ENCODE data around the gene REG1B. TPM values are rescaled to one million over a fixed set of nuclear protein-coding genes. Genes with fewer than 3 reads are reported as not detected.
A peak's percentile ranks its signal among the peaks of the same experiment; 100 is the strongest.
"Not testable (repeated sequence)": the region's sequence is repeated elsewhere in the genome, so short reads cannot be mapped to it uniquely, and the experiment has no call there.

Gene REG1B
- total RNA-seq, 1 donor from 2014 or later: not detected

DNA sequence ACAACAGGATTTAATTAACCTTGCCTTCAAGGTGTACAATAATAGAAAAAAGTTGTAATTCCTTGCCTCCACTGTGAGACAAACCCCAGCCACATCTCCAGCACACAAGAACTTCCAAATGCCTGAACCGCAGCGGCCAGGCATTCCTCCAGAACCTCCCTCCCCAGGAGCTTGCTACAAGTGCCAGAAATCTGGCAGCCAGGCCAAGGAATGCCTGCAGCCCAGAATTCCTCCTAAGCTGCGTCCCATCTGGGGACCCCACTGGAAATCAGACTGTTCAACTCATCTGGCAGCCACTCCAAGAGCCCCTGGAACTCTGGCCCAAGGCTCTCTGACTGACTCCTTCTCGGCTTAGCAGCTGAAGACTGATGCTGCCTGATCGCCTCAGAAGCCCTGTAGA is 34.3 kb downstream of the REG1B start:
- not testable (repeated sequence) for H3K36me3 ChIP-seq (ENCODE audit: insufficient read depth, low read length); H3K4me3 Mint-ChIP-seq (ENCODE audit: unreplicated experiment); H3K4me3 ChIP-seq (ENCODE audit: insufficient read depth, low read depth, low read length); H3K27me3 Mint-ChIP-seq (ENCODE audit: low read depth, unreplicated experiment); H3K9me3 ChIP-seq (ENCODE audit: insufficient read depth, low read depth, low read length); H3K27ac ChIP-seq (ENCODE audit: low read depth, low read length); H3K4me1 ChIP-seq (ENCODE audit: insufficient read depth, low read length); H3K9ac ChIP-seq (ENCODE audit: low read length); H3K4me2 ChIP-seq (ENCODE audit: low read length); H3K4me1 Mint-ChIP-seq (ENCODE audit: low read depth, unreplicated experiment); H2AFZ ChIP-seq (ENCODE audit: low read depth, low read length); H3K27me3 ChIP-seq (ENCODE audit: insufficient read depth, low read length); DNase-seq (ENCODE audit: low read depth); FAIRE-seq; H4K20me1 ChIP-seq (ENCODE audit: insufficient read depth, low read length); H3K9me3 Mint-ChIP-seq (ENCODE audit: unreplicated experiment); H3K79me2 ChIP-seq (ENCODE audit: insufficient read depth, low read length); H3K27ac Mint-ChIP-seq (ENCODE audit: unreplicated experiment); H3K36me3 Mint-ChIP-seq (ENCODE audit: low read depth, unreplicated experiment)

DNA sequence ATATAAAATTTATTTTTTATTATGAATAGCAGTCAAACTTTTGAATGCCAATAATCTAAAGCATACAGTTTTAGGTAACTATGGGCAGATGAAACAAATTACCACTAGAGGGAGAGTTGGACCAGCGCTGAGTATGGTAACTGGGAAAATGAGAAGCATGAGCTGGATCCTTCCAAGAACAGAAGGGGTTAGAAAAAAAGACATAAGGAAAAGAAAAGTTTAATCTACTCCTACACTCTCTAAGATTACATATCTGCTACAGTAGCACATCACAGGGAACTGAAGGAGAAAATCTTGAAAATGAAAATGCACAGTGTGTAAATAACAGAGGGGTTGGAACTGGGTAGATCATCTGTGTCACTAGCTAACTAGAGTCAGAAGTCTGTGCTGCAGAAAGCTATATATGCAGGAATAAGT is 46.8 kb downstream of the REG1B start:
- Histone ChIP-seq H3K4me2 (ENCODE audit: low read length) (no peak overlapping the region), H3K4me3 (ENCODE audit: insufficient read depth, low read depth, low read length) (no peak overlapping the region), H3K79me2 (ENCODE audit: insufficient read depth, low read length) (no peaks in the 10 kb centered on the region), H3K9me3 (ENCODE audit: insufficient read depth, low read depth, low read length) (no peaks in the 10 kb centered on the region), H3K36me3 (ENCODE audit: insufficient read depth, low read length) (no peaks in the 10 kb centered on the region), H2AFZ (ENCODE audit: low read depth, low read length) (no peak overlapping the region), H4K20me1 (ENCODE audit: insufficient read depth, low read length) (no peaks in the 10 kb centered on the region), H3K9ac (ENCODE audit: low read length) (no peak overlapping the region), H3K27ac (ENCODE audit: low read depth, low read length) (no peak overlapping the region), H3K27me3 (ENCODE audit: insufficient read depth, low read length) (no peaks in the 10 kb centered on the region), H3K4me1 (ENCODE audit: insufficient read depth, low read length) (no peaks in the 10 kb centered on the region)
- Mint-ChIP-seq H3K36me3 (ENCODE audit: low read depth, unreplicated experiment) (no peaks in the 10 kb centered on the region), H3K4me3 (ENCODE audit: unreplicated experiment) (no peak overlapping the region), H3K27ac (ENCODE audit: unreplicated experiment) (no peak overlapping the region), H3K9me3 (ENCODE audit: unreplicated experiment) (no peaks in the 10 kb centered on the region), H3K27me3 (ENCODE audit: low read depth, unreplicated experiment) (no peaks in the 10 kb centered on the region), H3K4me1 (ENCODE audit: low read depth, unreplicated experiment) (no peaks in the 10 kb centered on the region)
- FAIRE-seq (no peak), DNase-seq (ENCODE audit: low read depth) (no peak)
- no peak for TF ChIP-seq EZH2 (IDR thresholded peaks at IDR 0.05; ENCODE audit: insufficient read depth, low read length)
- TF ChIP-seq, protein P1, sequence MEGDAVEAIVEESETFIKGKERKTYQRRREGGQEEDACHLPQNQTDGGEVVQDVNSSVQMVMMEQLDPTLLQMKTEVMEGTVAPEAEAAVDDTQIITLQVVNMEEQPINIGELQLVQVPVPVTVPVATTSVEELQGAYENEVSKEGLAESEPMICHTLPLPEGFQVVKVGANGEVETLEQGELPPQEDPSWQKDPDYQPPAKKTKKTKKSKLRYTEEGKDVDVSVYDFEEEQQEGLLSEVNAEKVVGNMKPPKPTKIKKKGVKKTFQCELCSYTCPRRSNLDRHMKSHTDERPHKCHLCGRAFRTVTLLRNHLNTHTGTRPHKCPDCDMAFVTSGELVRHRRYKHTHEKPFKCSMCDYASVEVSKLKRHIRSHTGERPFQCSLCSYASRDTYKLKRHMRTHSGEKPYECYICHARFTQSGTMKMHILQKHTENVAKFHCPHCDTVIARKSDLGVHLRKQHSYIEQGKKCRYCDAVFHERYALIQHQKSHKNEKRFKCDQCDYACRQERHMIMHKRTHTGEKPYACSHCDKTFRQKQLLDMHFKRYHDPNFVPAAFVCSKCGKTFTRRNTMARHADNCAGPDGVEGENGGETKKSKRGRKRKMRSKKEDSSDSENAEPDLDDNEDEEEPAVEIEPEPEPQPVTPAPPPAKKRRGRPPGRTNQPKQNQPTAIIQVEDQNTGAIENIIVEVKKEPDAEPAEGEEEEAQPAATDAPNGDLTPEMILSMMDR (IDR thresholded peaks at IDR 0.05; ENCODE audit: insufficient read depth, low read depth, low read length): peak; percentile 28

DNA sequence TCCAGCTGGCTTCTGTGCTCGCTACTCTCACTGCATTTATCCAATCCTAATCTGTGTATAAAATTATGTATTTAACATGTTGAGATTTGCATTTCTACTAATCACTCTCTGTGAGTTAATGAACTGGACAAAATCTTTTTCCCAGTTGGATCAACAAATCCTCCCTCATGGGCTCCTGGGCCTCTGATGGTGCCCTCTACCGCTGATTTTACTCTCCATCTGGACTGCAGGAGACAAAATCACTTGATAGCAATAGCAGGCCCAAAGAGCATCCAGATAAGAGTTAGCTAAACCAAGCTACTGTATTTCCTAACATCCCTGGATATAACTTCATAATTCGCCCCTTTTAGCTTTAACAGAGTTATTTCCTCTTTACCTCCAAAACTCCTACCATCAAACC is 47.8 kb downstream of the REG1B start:
- Histone ChIP-seq H3K9ac (ENCODE audit: low read length) (no peak overlapping the region), H3K9me3 (ENCODE audit: insufficient read depth, low read depth, low read length) (no peaks in the 10 kb centered on the region), H4K20me1 (ENCODE audit: insufficient read depth, low read length) (no peaks in the 10 kb centered on the region), H3K36me3 (ENCODE audit: insufficient read depth, low read length) (no peaks in the 10 kb centered on the region), H3K79me2 (ENCODE audit: insufficient read depth, low read length) (no peaks in the 10 kb centered on the region), H3K4me1 (ENCODE audit: insufficient read depth, low read length) (no peaks in the 10 kb centered on the region), H3K4me3 (ENCODE audit: insufficient read depth, low read depth, low read length) (no peak overlapping the region), H3K4me2 (ENCODE audit: low read length) (no peak overlapping the region), H3K27ac (ENCODE audit: low read depth, low read length) (no peak overlapping the region), H2AFZ (ENCODE audit: low read depth, low read length) (no peak overlapping the region), H3K27me3 (ENCODE audit: insufficient read depth, low read length) (no peaks in the 10 kb centered on the region)
- H3K4me1 Mint-ChIP-seq (ENCODE audit: low read depth, unreplicated experiment): no peaks in the 10 kb centered on the region
- no peak overlapping the region for H3K4me3 Mint-ChIP-seq (ENCODE audit: unreplicated experiment)
- H3K9me3 Mint-ChIP-seq (ENCODE audit: unreplicated experiment): no peaks in the 10 kb centered on the region
- FAIRE-seq (no peak), DNase-seq (ENCODE audit: low read depth) (no peak)
- H3K36me3 Mint-ChIP-seq (ENCODE audit: low read depth, unreplicated experiment): no peaks in the 10 kb centered on the region
- H3K27me3 Mint-ChIP-seq (ENCODE audit: low read depth, unreplicated experiment): no peaks in the 10 kb centered on the region
- no peak overlapping the region for H3K27ac Mint-ChIP-seq (ENCODE audit: unreplicated experiment)
- TF ChIP-seq, protein P1 (IDR thresholded peaks at IDR 0.05; ENCODE audit: insufficient read depth, low read depth, low read length): no peak
- no peak for TF ChIP-seq EZH2 (IDR thresholded peaks at IDR 0.05; ENCODE audit: insufficient read depth, low read length)

Other genes starting within 250 kb of the REG1B start
- gene REG3G, start 62.3 kb downstream of the REG1B start, total RNA-seq: not detected in 2 replicates
- not detected in 2 replicates for gene REG1A, start 32.5 kb upstream of the REG1B start, total RNA-seq
- gene REG3A, start 71.8 kb upstream of the REG1B start, total RNA-seq: not detected in 2 replicates

Data from astrocyte (in vitro differentiated cells and primary cell).